OCI-LY1 (cell line): ENCODE data around the gene PTPRN2.

ENCODE experiments used
- H2AFZ ChIP-seq: fragments of 200-600 bp; sonication (generic), shearing (Covaris generic); 2 replicates; pipeline ENCODE4 v1.6.0; 2014; ENCODE audit warnings: antibody characterized with exemption, mild to moderate bottlenecking, low read length
- H3F3A ChIP-seq: fragments of 200-600 bp; sonication (generic), shearing (Covaris generic); 2 replicates; pipeline ENCODE4 v1.6.0; 2014; ENCODE audit warnings: mild to moderate bottlenecking, antibody characterized with exemption, low read length, moderate library complexity; ENCODE audit not compliant: insufficient read depth
- H3K27ac ChIP-seq: fragments of 200-600 bp; sonication (generic); 2 replicates; pipeline ENCODE4 v1.5.1; 2014; ENCODE audit warnings: low read length, mixed run types, mild to moderate bottlenecking, low read depth; ENCODE audit not compliant: poor library complexity, severe bottlenecking
- H3K27me3 ChIP-seq: fragments of 200-600 bp; sonication (generic); 2 replicates; pipeline ENCODE4 v1.6.0; 2014; ENCODE audit warnings: antibody characterized with exemption, mild to moderate bottlenecking, low read length, moderate library complexity; ENCODE audit not compliant: insufficient read depth
- H3K36me3 ChIP-seq: fragments of 200-600 bp; sonication (generic); 2 replicates; pipeline ENCODE4 v1.6.1; 2014; ENCODE audit warnings: mild to moderate bottlenecking, antibody characterized with exemption, low read length, moderate library complexity, mixed read lengths; ENCODE audit not compliant: insufficient read depth
- H3K4me1 ChIP-seq: fragments of 200-600 bp; sonication (generic); 2 replicates; pipeline ENCODE4 v1.5.1; 2014; ENCODE audit warnings: mild to moderate bottlenecking, low read length, moderate library complexity; ENCODE audit not compliant: insufficient read depth, severe bottlenecking
- H3K4me2 ChIP-seq: fragments of 200-600 bp; sonication (generic), shearing (Covaris generic); 2 replicates; pipeline ENCODE4 v1.6.1; 2014; ENCODE audit warnings: low read length
- H3K4me3 ChIP-seq: fragments of 200-600 bp; sonication (generic); 2 replicates; pipeline ENCODE4 v1.5.1; 2014; ENCODE audit warnings: low read length, low read depth, mild to moderate bottlenecking, mixed read lengths; ENCODE audit not compliant: poor library complexity, severe bottlenecking
- H3K79me2 ChIP-seq: fragments of 200-600 bp; shearing (Covaris generic); 2 replicates; pipeline ENCODE4 v1.6.1; 2016; ENCODE audit warnings: mixed run types, low read length, mixed read lengths; ENCODE audit not compliant: insufficient read depth
- H3K9ac ChIP-seq: fragments of 200-600 bp; sonication (generic), shearing (Covaris generic); 2 replicates; pipeline ENCODE4 v1.6.1; 2014; ENCODE audit warnings: mild to moderate bottlenecking, low read length, mixed read lengths
- H3K9me2 ChIP-seq: fragments of 200-600 bp; sonication (generic), shearing (Covaris generic); 2 replicates; pipeline ENCODE4 v1.6.1; 2014; ENCODE audit warnings: low read depth, mild to moderate bottlenecking, low read length, mixed read lengths
- H3K9me3 ChIP-seq: fragments of 200-600 bp; shearing (Covaris generic); 2 replicates; pipeline ENCODE4 v1.6.1; 2014; ENCODE audit warnings: low read length, mixed read lengths
- H4K20me1 ChIP-seq: fragments of 200-600 bp; sonication (generic), shearing (Covaris generic); 2 replicates; pipeline ENCODE4 v1.6.0; 2016; ENCODE audit warnings: mild to moderate bottlenecking, low read length; ENCODE audit not compliant: insufficient read depth
- EZH2 ChIP-seq: fragments of 200-600 bp; sonication (generic), shearing (Covaris generic); IDR thresholded peaks from 2 replicates; pipeline ENCODE4 v1.8.0; 2017; ENCODE audit warnings: borderline replicate concordance, mixed run types, mild to moderate bottlenecking, antibody characterized with exemption, low read length, moderate library complexity, mixed read lengths
- TF ChIP-seq, protein P1 (sequence below): fragments of 200-600 bp; sonication (generic), shearing (Covaris generic); IDR thresholded peaks from 2 replicates; pipeline ENCODE4 v1.5.1; 2017; ENCODE audit warnings: mild to moderate bottlenecking, antibody characterized with exemption, low read length, moderate library complexity, mixed read lengths

Gene PTPRN2

DNA sequence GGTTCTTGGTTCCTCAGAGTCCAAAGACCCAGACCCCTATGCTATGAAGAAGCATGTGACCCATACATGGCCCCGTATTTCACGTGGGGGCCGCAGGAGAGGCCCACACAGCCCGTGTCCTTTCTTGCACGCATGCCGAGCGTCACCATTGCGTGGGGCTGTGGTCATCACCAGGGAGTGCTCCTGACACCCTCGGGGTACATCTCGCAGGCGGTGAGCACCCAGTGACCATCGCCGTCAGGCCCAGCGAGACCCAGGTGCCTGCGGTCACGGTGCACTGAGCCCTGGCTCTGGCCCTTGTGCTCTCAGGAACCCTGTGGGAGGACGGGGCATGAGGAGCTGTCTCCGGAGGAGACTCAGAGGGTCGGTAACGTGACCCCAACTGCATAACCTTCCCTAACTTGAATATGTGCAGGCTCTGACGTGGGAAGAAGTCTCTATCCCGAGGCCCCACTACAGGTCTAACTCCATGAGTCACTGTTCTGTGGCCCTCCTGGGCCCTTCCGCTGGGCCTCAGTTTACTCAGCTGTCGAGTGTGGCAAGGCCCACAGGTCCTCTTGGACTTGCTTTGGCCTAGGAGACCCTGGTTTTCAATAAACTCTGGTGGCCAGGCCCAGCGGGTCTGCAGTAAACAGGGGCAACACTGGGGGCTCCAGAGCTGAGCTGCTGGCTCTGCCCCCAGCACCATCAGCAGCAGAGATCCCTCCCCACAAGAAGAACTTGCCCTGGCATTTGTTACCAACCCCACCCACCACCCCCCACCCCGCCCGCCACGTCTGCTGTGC is 503.9 kb downstream of the PTPRN2 start:
- H3K4me2 ChIP-seq = no peak overlapping the region
- no peak overlapping the region for H2AFZ ChIP-seq
- H3K27ac ChIP-seq = no peak overlapping the region
- H3K36me3 ChIP-seq = no peaks in the 10 kb centered on the region
- H3K4me3 ChIP-seq = no peak overlapping the region
- no peak for TF ChIP-seq EZH2
- TF ChIP-seq, protein P1, sequence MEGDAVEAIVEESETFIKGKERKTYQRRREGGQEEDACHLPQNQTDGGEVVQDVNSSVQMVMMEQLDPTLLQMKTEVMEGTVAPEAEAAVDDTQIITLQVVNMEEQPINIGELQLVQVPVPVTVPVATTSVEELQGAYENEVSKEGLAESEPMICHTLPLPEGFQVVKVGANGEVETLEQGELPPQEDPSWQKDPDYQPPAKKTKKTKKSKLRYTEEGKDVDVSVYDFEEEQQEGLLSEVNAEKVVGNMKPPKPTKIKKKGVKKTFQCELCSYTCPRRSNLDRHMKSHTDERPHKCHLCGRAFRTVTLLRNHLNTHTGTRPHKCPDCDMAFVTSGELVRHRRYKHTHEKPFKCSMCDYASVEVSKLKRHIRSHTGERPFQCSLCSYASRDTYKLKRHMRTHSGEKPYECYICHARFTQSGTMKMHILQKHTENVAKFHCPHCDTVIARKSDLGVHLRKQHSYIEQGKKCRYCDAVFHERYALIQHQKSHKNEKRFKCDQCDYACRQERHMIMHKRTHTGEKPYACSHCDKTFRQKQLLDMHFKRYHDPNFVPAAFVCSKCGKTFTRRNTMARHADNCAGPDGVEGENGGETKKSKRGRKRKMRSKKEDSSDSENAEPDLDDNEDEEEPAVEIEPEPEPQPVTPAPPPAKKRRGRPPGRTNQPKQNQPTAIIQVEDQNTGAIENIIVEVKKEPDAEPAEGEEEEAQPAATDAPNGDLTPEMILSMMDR = no peak
- H3K27me3 ChIP-seq = no peaks in the 10 kb centered on the region; the same call in 1 of the 2 replicates
- H3K4me1 ChIP-seq = no peaks in the 10 kb centered on the region
- no peaks in the 10 kb centered on the region for H3K9me3 ChIP-seq
- no peaks in the 10 kb centered on the region for H3F3A ChIP-seq
- no peaks in the 10 kb centered on the region for H3K79me2 ChIP-seq
- no peaks in the 10 kb centered on the region for H3K9me2 ChIP-seq
- no peaks in the 10 kb centered on the region for H4K20me1 ChIP-seq
- no peak overlapping the region for H3K9ac ChIP-seq

DNA sequence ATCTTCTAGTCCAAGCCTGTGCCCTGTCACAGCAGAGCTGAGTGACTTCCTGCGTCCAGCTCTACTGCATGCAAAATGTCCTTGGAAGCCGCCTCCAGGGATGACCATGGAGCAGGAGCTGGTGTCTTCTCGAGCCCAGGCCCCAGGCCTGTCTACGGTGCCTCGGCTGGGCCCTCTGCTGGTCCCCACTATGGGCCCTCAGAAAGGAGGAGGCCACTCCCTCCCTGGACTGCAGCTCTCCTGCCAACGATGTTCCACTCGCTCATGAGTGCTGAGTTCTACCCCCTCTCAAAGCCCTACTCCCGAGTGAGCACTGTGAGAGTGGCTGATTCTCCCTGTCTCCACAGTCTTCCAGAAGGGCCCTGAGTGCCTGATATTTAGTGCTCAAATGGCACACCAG is 504.9 kb downstream of the PTPRN2 start:
- H3K27ac ChIP-seq = no peak overlapping the region
- H4K20me1 ChIP-seq = no peaks in the 10 kb centered on the region
- no peaks in the 10 kb centered on the region; the same call in 1 of the 2 replicates for H3K27me3 ChIP-seq
- no peaks in the 10 kb centered on the region for H3F3A ChIP-seq
- no peak overlapping the region for H3K4me3 ChIP-seq
- no peak overlapping the region for H2AFZ ChIP-seq
- no peaks in the 10 kb centered on the region for H3K9me3 ChIP-seq
- no peaks in the 10 kb centered on the region for H3K4me1 ChIP-seq
- no peaks in the 10 kb centered on the region for H3K9me2 ChIP-seq
- no peaks in the 10 kb centered on the region for H3K36me3 ChIP-seq
- H3K4me2 ChIP-seq = no peak overlapping the region
- no peak overlapping the region for H3K9ac ChIP-seq
- TF ChIP-seq EZH2 = no peak
- TF ChIP-seq, protein P1 = no peak
- H3K79me2 ChIP-seq = no peaks in the 10 kb centered on the region

DNA sequence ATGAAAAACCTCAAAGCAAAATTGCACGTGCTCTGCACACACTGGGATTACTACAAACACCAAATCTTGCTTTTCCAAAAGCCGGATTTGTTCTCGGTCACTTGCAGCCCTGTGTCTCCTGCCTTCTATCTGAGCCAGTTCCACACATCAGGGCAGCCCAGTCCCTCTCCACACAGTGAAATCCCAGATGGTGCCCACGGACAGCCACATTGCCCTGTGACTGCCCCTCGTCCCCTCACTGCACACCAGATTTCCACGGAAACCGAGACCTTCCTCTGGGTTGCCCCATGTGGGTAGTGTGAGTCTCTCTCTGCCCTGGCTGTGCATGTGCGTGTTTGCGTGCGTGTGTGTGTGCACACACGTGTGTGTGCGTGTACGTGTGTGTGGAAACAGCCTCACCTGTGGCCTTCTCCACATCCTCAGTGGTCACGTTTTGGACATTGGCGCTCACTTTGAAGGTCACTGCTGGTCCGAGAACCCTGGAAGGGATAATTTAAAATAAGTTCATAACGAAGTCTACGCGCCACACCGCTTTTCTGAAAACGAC is 506.7 kb downstream of the PTPRN2 start:
- H3K4me2 ChIP-seq = no peak overlapping the region
- no peak overlapping the region for H3K4me3 ChIP-seq
- no peaks in the 10 kb centered on the region for H3K4me1 ChIP-seq
- no peaks in the 10 kb centered on the region for H3K9me3 ChIP-seq
- no peaks in the 10 kb centered on the region; the same call in 1 of the 2 replicates for H3K27me3 ChIP-seq
- no peaks in the 10 kb centered on the region for H3K9me2 ChIP-seq
- no peaks in the 10 kb centered on the region for H3K79me2 ChIP-seq
- H3F3A ChIP-seq = no peaks in the 10 kb centered on the region
- TF ChIP-seq, protein P1 = no peak
- TF ChIP-seq EZH2 = no peak
- no peaks in the 10 kb centered on the region for H4K20me1 ChIP-seq
- no peaks in the 10 kb centered on the region for H3K36me3 ChIP-seq
- no peak overlapping the region for H2AFZ ChIP-seq
- no peak overlapping the region for H3K27ac ChIP-seq
- H3K9ac ChIP-seq = no peak overlapping the region
